Panc1 (cell line): Measurements from ENCODE around the gene SND1. TPM values are rescaled to one million over a fixed set of nuclear protein-coding genes. Genes with fewer than 3 reads are reported as not detected.

Source experiments
- ATAC-seq: fragments of 200-7000 bp; cut with Tn5 transposase; 2 replicates; pipeline ENCODE4 v1.9.1; 2020; ENCODE audit warnings: mild to moderate bottlenecking, moderate library complexity
- BruUV-seq: library from RNA; stranded (reverse); fragments of 400-500 nt; replicated peaks from 2 replicates; lab custom pipeline; 2021; lab: Mats Ljungman, UMichigan
- CTCF ChIA-PET: fragments of 300-600 bp; sonication (Branson Sonifier 250); formaldehyde crosslinking; loops from one replicate; lab custom pipeline; 2022; ENCODE audit warnings: antibody characterized with exemption; lab: Charles Lee
- POLR2A ChIA-PET: fragments of 300-600 bp; sonication (Branson Sonifier 250); formaldehyde crosslinking; loops from one replicate; lab custom pipeline; 2022; ENCODE audit warnings: antibody characterized with exemption; lab: Charles Lee
- DNase-seq: peaks from one replicate; pipeline ENCODE4 v3.0.0-alpha.2; 2010; ENCODE audit warnings: low read depth, low spot score
- H3K27ac ChIP-seq: 2 replicates; pipeline ENCODE4 v1.5.1; 2011; ENCODE audit warnings: mild to moderate bottlenecking, low read length, inconsistent platforms
- H3K27me3 ChIP-seq: fragments of 200-500 bp; sonication (Bioruptor generic); 2 replicates; pipeline ENCODE4 v1.6.0; 2014; ENCODE audit warnings: low read length, inconsistent platforms; ENCODE audit not compliant: control insufficient read depth, insufficient read depth
- H3K36me3 ChIP-seq: fragments of 200-500 bp; sonication (Bioruptor generic); 2 replicates; pipeline ENCODE4 v1.5.1; 2014; ENCODE audit warnings: inconsistent platforms, mild to moderate bottlenecking, low read length, moderate library complexity; ENCODE audit not compliant: control insufficient read depth, insufficient read depth
- H3K4me1 ChIP-seq: 2 replicates; pipeline ENCODE4 v1.5.1; 2011; ENCODE audit warnings: inconsistent platforms, mild to moderate bottlenecking, low read length, moderate library complexity; ENCODE audit not compliant: control insufficient read depth, insufficient read depth
- H3K4me3 ChIP-seq, 2 experiments: 2 replicates each; pipeline ENCODE4 v1.5.1; 2011 to 2012; ENCODE audit warnings: low read depth in 2 of 2, low read length in 2 of 2, mild to moderate bottlenecking in 2 of 2, inconsistent platforms in 1 of 2, moderate library complexity in 1 of 2
- H3K9me3 ChIP-seq: fragments of 200-500 bp; sonication (Bioruptor generic); 2 replicates; pipeline ENCODE4 v1.5.1; 2014; ENCODE audit warnings: low read depth, mild to moderate bottlenecking, inconsistent platforms, low read length, moderate library complexity; ENCODE audit not compliant: control insufficient read depth, insufficient read depth
- CTCF ChIP-seq: fragments of 450-650 bp; IDR thresholded peaks from 2 replicates; pipeline ENCODE4 v1.5.1; 2017; ENCODE audit warnings: mild to moderate bottlenecking
- POLR2AphosphoS5 ChIP-seq: IDR thresholded peaks from 2 replicates; pipeline ENCODE4 v1.6.1; 2012; ENCODE audit warnings: mild to moderate bottlenecking, low read depth, low read length, moderate library complexity
- REST ChIP-seq, 2 experiments: IDR thresholded peaks; 2 replicates each; pipeline ENCODE4 v1.6.1; 2011 to 2012; ENCODE audit warnings: low read depth in 2 of 2, control low read depth in 1 of 2, low read length in 1 of 2, mild to moderate bottlenecking in 1 of 2, moderate library complexity in 1 of 2; ENCODE audit not compliant: insufficient read depth in 1 of 2
- SIN3A ChIP-seq: IDR thresholded peaks from 2 replicates; pipeline ENCODE4 v1.6.1; 2012; ENCODE audit warnings: low read depth, mild to moderate bottlenecking, low read length, moderate library complexity, borderline replicate concordance; ENCODE audit not compliant: insufficient read depth
- TCF7L2 ChIP-seq: IDR thresholded peaks from 2 replicates; pipeline ENCODE4 v1.6.1; 2011; ENCODE audit warnings: mild to moderate bottlenecking, low read depth, low read length, inconsistent platforms
- in situ Hi-C: cut with HindIII; loops from 2 replicates; pipeline ENCODE4 v1.10.0; 2016; ENCODE audit warnings: low sequenced_read_pairs, low pct_unique_long_range_greater_than_20kb
- intact Hi-C: fragments of 100-400 bp; cut with micrococcal nuclease; formaldehyde crosslinking; loops from one replicate; pipeline ENCODE4 v1.10.0; 2022; ENCODE audit not compliant: unreplicated experiment
- total RNA-seq: library from RNA; stranded (reverse); gene quantifications from one replicate; pipeline ENCODE4 v1.2.1, GENCODE V29; 2021; ENCODE audit not compliant: unreplicated experiment

Gene SND1
- total RNA-seq, 1 experiment from 2014 or later: 176 TPM

GRCh38 chr7:127618775-127619174, 33.2 kb upstream of the SND1 start:
- ChIA-PET CTCF (no interaction called here), POLR2A (no interaction called here)
- DNase-seq (no peak), ATAC-seq (no peak)
- TF ChIP-seq SIN3A (no peak), REST (IDR thresholded peaks at IDR 0.05; ENCODE audit: insufficient read depth in 1 of 2, low read depth in 2 of 2, low read length in 1 of 2) (no peak), CTCF (no peak), POLR2AphosphoS5 (no peak), TCF7L2 (no peak)
- no peaks in the 10 kb centered on the region for H3K36me3 ChIP-seq
- no TSS peak for BruUV-seq
- intact Hi-C loops: no loop called here
- H3K9me3 ChIP-seq: no peaks in the 10 kb centered on the region
- H3K4me3 ChIP-seq: no peak overlapping the region
- H3K27ac ChIP-seq: no peak overlapping the region
- in situ Hi-C loops: no loop called here
- no peaks in the 10 kb centered on the region; the same call in 1 of the 2 replicates for H3K4me1 ChIP-seq
- H3K27me3 ChIP-seq: peaks cover 48% of the 10 kb centered on the region

GRCh38 chr7:127619681-127620405, 32.2 kb upstream of the SND1 start:
- no peaks in the 10 kb centered on the region for H3K9me3 ChIP-seq
- peak overlapping the region in 1 of 2 experiments; percentile 3; a peak in 1 of 4 replicates for H3K4me3 ChIP-seq
- H3K36me3 ChIP-seq: no peaks in the 10 kb centered on the region
- ChIA-PET POLR2A (interaction anchor here (0.7 kb wide), 1 partner anchor 12 kb away, joined by 4 read pairs; no protein-coding TSS in a partner anchor), CTCF (no interaction called here)
- DNase-seq (no peak), ATAC-seq (peak; percentile 66)
- H3K27me3 ChIP-seq: peaks cover 54% of the 10 kb centered on the region
- intact Hi-C loops: no loop called here
- BruUV-seq: no TSS peak
- no peak overlapping the region for H3K27ac ChIP-seq
- no peak for TF ChIP-seq TCF7L2
- no peak for TF ChIP-seq SIN3A
- TF ChIP-seq POLR2AphosphoS5: no peak
- no peak for TF ChIP-seq REST (IDR thresholded peaks at IDR 0.05; ENCODE audit: insufficient read depth in 1 of 2, low read depth in 2 of 2, low read length in 1 of 2)
- no peak for TF ChIP-seq CTCF
- no peaks in the 10 kb centered on the region; the same call in 1 of the 2 replicates for H3K4me1 ChIP-seq
- in situ Hi-C loops: no loop called here
